GM18861 (cell line): ENCODE data around the gene ZNF607.

Experiments
- ATAC-seq: cut with Tn5 transposase; IDR thresholded peaks from one replicate; pipeline ENCODE4 v1.9.1; 2021; ENCODE audit not compliant: unreplicated experiment

ZNF607 gene

GRCh38 chr19:37654118-37654517 lies 65.4 kb downstream of the ZNF607 start:
- no peak for ATAC-seq
